B cell (primary cell): ENCODE results near the gene CEP78.

Experiments
- EZH2 ChIP-seq: IDR thresholded peaks from 2 replicates; pipeline ENCODE4 v1.6.1; 2012; ENCODE audit warnings: borderline replicate concordance, low read depth, mild to moderate bottlenecking, moderate library complexity, low read length; ENCODE audit not compliant: insufficient read depth, poor library complexity, severe bottlenecking
- TF ChIP-seq, protein P1 (sequence below): fragments of 200-600 bp; IDR thresholded peaks from one replicate; pipeline ENCODE4 v1.8.0; 2022; ENCODE audit warnings: antibody characterized with exemption, mild to moderate bottlenecking

DNA sequence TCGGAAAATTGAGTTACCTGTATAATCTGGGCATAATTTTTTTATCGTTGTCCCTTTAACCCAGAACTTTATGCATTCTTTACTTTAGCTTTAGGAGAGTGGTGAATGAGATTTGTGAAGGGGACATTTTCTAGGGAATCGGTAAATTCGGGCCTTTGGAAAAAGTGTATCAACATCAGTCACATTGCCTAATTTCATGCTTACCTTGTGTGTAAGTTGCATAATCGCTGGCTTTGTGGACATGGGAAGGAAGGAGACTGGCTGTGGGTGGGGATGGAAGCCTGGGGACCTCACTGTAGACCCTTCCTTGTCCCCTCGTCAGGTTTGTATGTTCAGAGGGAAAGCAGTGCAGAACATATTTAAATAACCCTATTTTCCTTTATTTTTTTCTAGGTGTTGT, 64.3 kb downstream of the CEP78 start:
- TF ChIP-seq, protein P1, sequence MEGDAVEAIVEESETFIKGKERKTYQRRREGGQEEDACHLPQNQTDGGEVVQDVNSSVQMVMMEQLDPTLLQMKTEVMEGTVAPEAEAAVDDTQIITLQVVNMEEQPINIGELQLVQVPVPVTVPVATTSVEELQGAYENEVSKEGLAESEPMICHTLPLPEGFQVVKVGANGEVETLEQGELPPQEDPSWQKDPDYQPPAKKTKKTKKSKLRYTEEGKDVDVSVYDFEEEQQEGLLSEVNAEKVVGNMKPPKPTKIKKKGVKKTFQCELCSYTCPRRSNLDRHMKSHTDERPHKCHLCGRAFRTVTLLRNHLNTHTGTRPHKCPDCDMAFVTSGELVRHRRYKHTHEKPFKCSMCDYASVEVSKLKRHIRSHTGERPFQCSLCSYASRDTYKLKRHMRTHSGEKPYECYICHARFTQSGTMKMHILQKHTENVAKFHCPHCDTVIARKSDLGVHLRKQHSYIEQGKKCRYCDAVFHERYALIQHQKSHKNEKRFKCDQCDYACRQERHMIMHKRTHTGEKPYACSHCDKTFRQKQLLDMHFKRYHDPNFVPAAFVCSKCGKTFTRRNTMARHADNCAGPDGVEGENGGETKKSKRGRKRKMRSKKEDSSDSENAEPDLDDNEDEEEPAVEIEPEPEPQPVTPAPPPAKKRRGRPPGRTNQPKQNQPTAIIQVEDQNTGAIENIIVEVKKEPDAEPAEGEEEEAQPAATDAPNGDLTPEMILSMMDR: no peak
- no peak for TF ChIP-seq EZH2
